Sigmoid colon (tissue), 4 donors: ENCODE data around the gene NYNRIN.

Experiments
- CTCF ChIP-seq, 4 experiments: fragments of 450-650 bp in 3 of 4; fragments of 200-600 bp in 1 of 4; IDR thresholded peaks; one replicate each; pipeline ENCODE4 v1.5.1; 2016 to 2019; ENCODE audit warnings: antibody characterized with exemption in 4 of 4, mild to moderate bottlenecking in 3 of 4, moderate library complexity in 2 of 4
- EP300 ChIP-seq, 4 donors: sonication (generic); formaldehyde crosslinking; IDR thresholded peaks; one replicate each; pipeline ENCODE4 v1.6.1; 2017; ENCODE audit warnings: antibody characterized with exemption in 4 of 4
- POLR2A ChIP-seq, 2 donors: fragments of 450-650 bp; IDR thresholded peaks; one replicate each; pipeline ENCODE4 v1.6.1; 2016; ENCODE audit warnings: antibody characterized with exemption in 2 of 2, mild to moderate bottlenecking in 2 of 2, moderate library complexity in 2 of 2
- POLR2AphosphoS5 ChIP-seq, 4 donors: sonication (generic); formaldehyde crosslinking; IDR thresholded peaks; one replicate each; pipeline ENCODE4 v1.6.1; 2017; ENCODE audit warnings: antibody characterized with exemption in 4 of 4

- TF ChIP-seq POLR2A (IDR thresholded peaks at IDR 0.05) (no peak), CTCF (IDR thresholded peaks at IDR 0.05) (no peak), POLR2AphosphoS5 (IDR thresholded peaks at IDR 0.05) (no peak), EP300 (IDR thresholded peaks at IDR 0.05) (no peak)
Observed at GRCh38 chr14:24441485-24441884, 42.7 kb downstream of the NYNRIN start.
